ENCODE measurements around the gene AFTPH.

DNA sequence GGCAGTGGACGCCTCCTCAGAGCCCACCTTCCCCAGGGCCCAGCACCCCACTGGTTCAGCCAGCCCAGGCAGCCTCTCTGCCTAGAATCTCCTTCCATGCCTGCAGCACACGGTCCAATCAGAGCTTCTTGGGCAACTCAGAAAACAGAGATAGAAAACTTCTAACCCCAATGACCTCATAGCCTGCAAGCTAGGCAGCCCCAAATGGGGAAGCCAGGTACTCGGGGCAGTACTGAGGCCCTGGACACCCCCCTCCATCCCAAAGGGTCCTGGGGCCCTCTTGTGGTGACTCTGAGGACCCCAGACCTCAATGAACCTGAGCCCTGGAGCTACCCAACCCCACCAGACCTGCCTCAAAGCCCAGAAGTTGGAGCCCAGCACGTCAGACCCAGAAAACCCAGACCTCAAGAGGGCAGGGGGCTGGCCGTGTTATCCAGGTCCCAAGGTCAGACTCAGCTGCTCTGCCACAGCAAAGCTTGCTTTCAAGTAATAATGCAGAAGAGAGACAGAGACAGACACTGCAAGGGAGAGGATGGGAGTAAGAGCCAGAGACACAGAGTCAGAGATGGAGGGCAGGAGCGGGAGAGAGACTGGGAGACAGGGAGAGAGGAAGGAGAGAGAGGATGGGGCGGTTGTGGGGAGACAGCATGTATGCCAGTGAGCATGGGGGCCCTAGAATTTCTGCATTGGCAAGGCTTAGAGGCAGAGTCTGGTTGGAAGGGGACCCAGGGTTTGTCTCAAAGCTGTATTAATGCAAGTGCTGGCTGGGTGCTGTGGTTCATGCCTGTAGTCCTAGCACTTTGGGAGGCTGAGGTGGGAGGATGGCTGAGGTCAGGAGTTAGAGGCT is 101.4 kb downstream of the AFTPH start:
- TF ChIP-seq, protein P1, sequence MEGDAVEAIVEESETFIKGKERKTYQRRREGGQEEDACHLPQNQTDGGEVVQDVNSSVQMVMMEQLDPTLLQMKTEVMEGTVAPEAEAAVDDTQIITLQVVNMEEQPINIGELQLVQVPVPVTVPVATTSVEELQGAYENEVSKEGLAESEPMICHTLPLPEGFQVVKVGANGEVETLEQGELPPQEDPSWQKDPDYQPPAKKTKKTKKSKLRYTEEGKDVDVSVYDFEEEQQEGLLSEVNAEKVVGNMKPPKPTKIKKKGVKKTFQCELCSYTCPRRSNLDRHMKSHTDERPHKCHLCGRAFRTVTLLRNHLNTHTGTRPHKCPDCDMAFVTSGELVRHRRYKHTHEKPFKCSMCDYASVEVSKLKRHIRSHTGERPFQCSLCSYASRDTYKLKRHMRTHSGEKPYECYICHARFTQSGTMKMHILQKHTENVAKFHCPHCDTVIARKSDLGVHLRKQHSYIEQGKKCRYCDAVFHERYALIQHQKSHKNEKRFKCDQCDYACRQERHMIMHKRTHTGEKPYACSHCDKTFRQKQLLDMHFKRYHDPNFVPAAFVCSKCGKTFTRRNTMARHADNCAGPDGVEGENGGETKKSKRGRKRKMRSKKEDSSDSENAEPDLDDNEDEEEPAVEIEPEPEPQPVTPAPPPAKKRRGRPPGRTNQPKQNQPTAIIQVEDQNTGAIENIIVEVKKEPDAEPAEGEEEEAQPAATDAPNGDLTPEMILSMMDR (IDR thresholded peaks at IDR 0.05) = no peak
- TF ChIP-seq POLR2A (IDR thresholded peaks at IDR 0.05) (no peak), EP300 (IDR thresholded peaks at IDR 0.05) (no peak)
